HG02610 (cell line): ENCODE measurements around the gene ASAH2.
A peak's percentile ranks its signal among the peaks of the same experiment; 100 is the strongest.
"Not testable (repeated sequence)": the region's sequence is repeated elsewhere in the genome, so short reads cannot be mapped to it uniquely, and the experiment has no call there.

Experiments
- ATAC-seq: cut with Tn5 transposase; IDR thresholded peaks from one replicate; pipeline ENCODE4 v1.9.1; 2021; ENCODE audit warnings: mild to moderate bottlenecking, moderate library complexity; ENCODE audit not compliant: unreplicated experiment

The ASAH2 gene

GRCh38 chr10:50251394-50251793 lies at the start of gene ASAH2:
TSS of gene ASAH2 (minus strand) at chr10:50251516. CDS start at chr10:50248610, 2,906 bp downstream.
- ATAC-seq = no peak

GRCh38 chr10:50299948-50300669 lies 48.8 kb upstream of the ASAH2 start:
- ATAC-seq = no peak

- no peak for ATAC-seq
Observed at GRCh38 chr10:50295367-50295766, 44.1 kb upstream of the ASAH2 start.

- no peak for ATAC-seq
Observed at GRCh38 chr10:50294582-50294981, 43.3 kb upstream of the ASAH2 start.

GRCh38 chr10:50293513-50294313 lies 42.4 kb upstream of the ASAH2 start:
- ATAC-seq = peak; percentile 55

- no peak for ATAC-seq
Observed at GRCh38 chr10:50291261-50291850, 40.0 kb upstream of the ASAH2 start.

- ATAC-seq = no peak
Observed at GRCh38 chr10:50289196-50289595, 37.9 kb upstream of the ASAH2 start.

- no peak for ATAC-seq
Observed at GRCh38 chr10:50286996-50287803, 35.9 kb upstream of the ASAH2 start.

GRCh38 chr10:50286517-50286916 lies 35.2 kb upstream of the ASAH2 start:
- ATAC-seq = no peak

GRCh38 chr10:50281967-50282522 lies 30.7 kb upstream of the ASAH2 start:
- no peak for ATAC-seq

- ATAC-seq = no peak
Observed at GRCh38 chr10:50281210-50281966, 30.1 kb upstream of the ASAH2 start.

GRCh38 chr10:50280049-50280841 lies 28.9 kb upstream of the ASAH2 start:
- no peak for ATAC-seq

GRCh38 chr10:50279489-50279888 lies 28.2 kb upstream of the ASAH2 start:
- ATAC-seq = no peak

GRCh38 chr10:50275650-50276235 lies 24.4 kb upstream of the ASAH2 start:
- ATAC-seq = peak; percentile 74

- no peak for ATAC-seq
Observed at GRCh38 chr10:50272531-50272930, 21.2 kb upstream of the ASAH2 start.

GRCh38 chr10:50271564-50272250 lies 20.4 kb upstream of the ASAH2 start:
- ATAC-seq = no peak

- ATAC-seq = not testable (repeated sequence)
Observed at GRCh38 chr10:50267877-50268276, 16.6 kb upstream of the ASAH2 start.

- ATAC-seq = not testable (repeated sequence)
Observed at GRCh38 chr10:50262625-50263024, 11.3 kb upstream of the ASAH2 start.
